Transverse colon (tissue), 3 donors: Measurements from ENCODE around the gene PNMA8B.

ENCODE experiments used
- CTCF ChIP-seq, 5 experiments: fragments of 200-600 bp in 3 of 5; fragments of 450-650 bp in 2 of 5; sonication (generic) in 3 of 5; IDR thresholded peaks; 1 replicate in 2 of 5; 2 replicates in 3 of 5; pipeline ENCODE4 v1.5.1; 2016 to 2017; ENCODE audit warnings: antibody characterized with exemption in 5 of 5, inconsistent platforms in 3 of 5, mild to moderate bottlenecking in 2 of 5, moderate library complexity in 1 of 5
- EP300 ChIP-seq: sonication (generic); formaldehyde crosslinking; IDR thresholded peaks from one replicate; pipeline ENCODE4 v1.6.1; 2017; ENCODE audit warnings: antibody characterized with exemption, low read depth

GRCh38 chr19:46482631-46483030 is 13.0 kb downstream of the PNMA8B start:
- TF ChIP-seq CTCF (IDR thresholded peaks at IDR 0.05) (no peak), EP300 (no peak)
